Mesenteric fat pad (tissue), 1 donor: ENCODE data around the gene SLC25A1. TPM values are rescaled to one million over a fixed set of nuclear protein-coding genes. Genes with fewer than 3 reads are reported as not detected.
"Not testable (repeated sequence)": the region's sequence is repeated elsewhere in the genome, so short reads cannot be mapped to it uniquely, and the experiment has no call there.

ENCODE experiments used
- DNase-seq: peaks from one replicate; pipeline ENCODE4 v3.0.0-alpha.2; 2020; ENCODE audit warnings: low spot score
- total RNA-seq: library from RNA; stranded (reverse); fragmentation: NEBNext Ultra II Directional; extraction: Animal tissue kit (Norgen Biotek cat#: 25700); gene quantifications from one replicate; pipeline ENCODE4 v1.2.1, GENCODE V29; 2021
- donor health status: DM: yes; HTN: yes; CAD: no.

SLC25A1 gene
- total RNA-seq, 1 donor from 2014 or later = 171 TPM

GRCh38 chr22:19207401-19207808 lies 28.9 kb upstream of the SLC25A1 start:
- DNase-seq = peak; percentile 43

- DNase-seq = no peak
These were observed 27.8 kb upstream of the SLC25A1 start for GRCh38 chr22:19206287-19206686.

- DNase-seq = no peak
These were observed 26.1 kb upstream of the SLC25A1 start for GRCh38 chr22:19204640-19205039.

DNA sequence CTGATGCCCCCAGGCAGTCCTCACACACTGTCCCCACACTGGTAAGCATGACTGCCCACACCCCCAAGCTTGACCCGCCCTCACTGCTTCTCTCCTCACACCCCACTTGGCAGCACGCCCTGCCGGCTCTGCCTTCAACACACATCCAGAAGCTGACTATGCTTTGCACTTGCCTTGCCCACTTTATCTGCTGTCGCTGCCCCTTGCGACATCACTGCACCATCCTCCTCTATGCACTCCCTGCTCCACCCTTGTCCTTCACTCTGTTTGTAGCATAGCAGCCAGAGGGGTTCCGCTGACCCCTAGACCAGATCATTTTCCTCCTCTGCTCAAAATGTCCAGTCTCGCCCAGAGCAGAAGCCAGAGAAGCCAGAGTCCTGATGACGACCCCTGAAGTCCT lies 25.3 kb upstream of the SLC25A1 start:
- no peak for DNase-seq

DNA sequence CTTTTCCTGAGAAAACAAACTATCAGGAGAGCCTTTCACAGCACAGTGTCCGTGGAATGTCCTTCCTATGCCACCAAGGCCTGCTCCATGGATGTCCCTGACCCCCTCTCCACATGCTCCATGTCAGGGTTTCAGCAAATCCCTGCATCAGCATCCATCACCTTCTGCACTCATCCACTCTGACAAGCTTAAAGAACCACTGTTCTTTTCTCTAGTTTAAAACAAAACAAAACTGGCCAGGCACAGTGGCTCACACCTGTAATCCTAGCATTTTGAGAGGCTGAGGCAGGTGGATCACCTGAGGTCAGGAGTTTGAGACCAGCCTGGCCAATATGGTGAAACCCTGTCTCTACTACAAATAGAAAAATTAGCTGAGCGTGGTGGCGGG lies 24.3 kb upstream of the SLC25A1 start:
- DNase-seq = not testable (repeated sequence)

- no peak for DNase-seq
These were observed 23.6 kb upstream of the SLC25A1 start for GRCh38 chr22:19201869-19202798.

- no peak for DNase-seq
These were observed 22.8 kb upstream of the SLC25A1 start for GRCh38 chr22:19201130-19201868.

GRCh38 chr22:19199479-19199878 lies 20.9 kb upstream of the SLC25A1 start:
- DNase-seq = no peak

DNA sequence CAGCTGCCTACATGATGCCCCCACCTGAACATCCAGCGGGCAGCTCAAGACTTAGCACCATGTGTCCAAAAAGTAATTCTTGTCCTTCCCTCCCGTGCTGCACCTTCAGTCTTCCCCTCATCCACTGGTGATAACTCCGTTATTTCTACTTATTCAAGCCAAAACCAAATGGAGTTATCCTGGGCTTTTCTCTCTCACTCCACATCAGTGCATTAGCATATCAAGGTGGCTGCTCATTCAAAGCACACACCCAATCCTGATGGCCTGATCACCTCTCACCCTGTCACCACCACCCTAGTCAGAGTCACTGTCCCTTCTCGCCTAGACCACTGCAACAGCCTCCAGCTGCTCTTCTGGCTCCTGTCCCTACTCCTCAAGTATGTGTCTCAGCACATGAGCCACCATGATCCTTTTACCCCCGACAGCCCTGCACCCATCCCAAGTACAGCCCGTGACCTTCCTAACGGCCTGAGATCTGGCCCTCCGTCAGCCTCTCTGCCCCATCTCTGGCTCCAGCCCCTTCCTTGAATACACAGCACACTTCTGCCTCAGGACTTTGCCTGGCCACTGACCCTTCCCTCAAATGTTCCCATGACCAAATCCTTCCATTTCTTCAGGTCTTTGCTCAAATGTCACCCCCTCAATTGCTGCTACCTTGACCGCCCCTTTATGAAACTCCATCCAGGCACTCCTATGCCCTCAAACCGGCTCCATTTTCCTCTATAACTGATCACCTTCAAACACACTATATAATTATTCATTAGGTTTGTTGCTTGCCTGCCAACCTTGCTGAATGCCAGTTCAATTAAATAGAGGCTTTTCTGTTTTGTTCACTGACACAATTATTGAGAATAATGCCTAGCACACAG lies 19.7 kb upstream of the SLC25A1 start:
- no peak for DNase-seq

GRCh38 chr22:19196841-19197612 lies 18.5 kb upstream of the SLC25A1 start:
- no peak for DNase-seq

- no peak for DNase-seq
These were observed 17.5 kb upstream of the SLC25A1 start for GRCh38 chr22:19195796-19196731.

DNA sequence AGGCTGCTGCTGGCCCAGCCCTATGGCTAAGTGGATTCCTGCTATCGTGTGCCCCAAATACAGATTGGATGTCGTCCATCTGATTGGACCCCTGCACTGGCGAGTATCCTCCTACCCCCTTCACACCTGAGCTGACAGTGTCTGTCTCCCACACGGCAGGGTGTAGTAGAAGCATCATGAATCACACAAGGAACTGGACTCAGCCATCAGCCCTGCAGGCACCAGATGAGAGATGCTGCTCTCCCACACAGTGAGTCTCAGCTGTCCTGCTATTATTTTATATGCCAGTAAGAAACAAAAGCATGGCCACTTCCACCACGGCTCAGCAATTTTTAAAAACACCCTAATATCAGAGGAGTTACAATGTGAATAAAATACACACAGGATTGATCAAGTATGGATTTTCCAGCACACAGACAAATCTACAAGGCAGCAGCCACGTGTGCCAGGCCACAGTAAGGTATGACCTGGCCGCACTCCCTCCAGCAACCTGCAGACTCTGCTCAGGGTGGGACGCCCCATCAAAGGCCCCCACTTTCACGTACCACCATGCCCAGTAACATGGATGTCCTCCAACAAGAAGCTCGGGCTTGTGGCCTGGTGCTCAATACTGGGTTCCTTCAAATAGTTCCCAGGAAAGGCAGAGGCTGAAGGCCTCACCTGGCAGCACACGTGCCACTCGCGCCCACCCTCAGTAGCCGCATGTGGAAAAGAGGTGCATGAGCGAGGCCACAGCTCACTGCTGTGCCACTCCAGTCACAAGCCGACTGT lies 16.4 kb upstream of the SLC25A1 start:
- DNase-seq = no peak

- no peak for DNase-seq
These were observed 15.3 kb upstream of the SLC25A1 start for GRCh38 chr22:19193879-19194278.

GRCh38 chr22:19187716-19188563 lies 9.4 kb upstream of the SLC25A1 start:
- no peak for DNase-seq

DNA sequence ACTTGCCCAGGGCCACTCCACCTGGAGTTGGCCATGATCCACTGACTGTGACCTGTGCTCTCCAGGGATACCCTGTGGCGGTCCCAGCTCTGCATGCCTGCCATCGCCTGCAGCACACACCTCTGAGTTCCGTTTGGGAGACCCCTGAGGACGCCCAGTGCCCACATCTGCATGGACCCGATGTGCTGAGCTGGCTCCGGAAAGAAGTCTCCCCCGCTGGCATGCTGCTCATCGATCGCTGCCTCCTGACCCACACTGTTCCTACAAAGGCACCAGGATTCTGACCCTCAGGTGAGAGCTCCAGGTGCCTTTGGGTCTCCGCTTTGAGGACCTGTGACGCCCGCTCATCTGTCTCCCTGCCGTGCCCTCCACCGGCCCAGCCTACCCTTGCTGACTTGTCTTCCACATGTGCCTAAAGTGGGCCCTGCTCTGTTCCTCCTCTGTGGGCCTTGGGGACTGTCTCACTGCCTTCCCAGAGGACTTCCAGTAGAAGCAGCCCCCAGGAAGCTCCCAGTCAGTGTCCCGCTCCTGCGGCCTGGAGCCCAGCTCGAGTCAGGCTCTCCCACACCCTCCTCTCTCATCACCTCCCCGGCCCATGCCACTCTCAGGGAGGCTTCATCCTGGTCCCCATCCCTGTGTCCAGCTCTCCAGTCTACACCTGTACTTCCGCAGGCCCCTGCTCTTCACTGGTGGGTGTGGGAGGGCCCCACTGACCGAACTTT lies 5.9 kb upstream of the SLC25A1 start:
- DNase-seq = no peak

DNA sequence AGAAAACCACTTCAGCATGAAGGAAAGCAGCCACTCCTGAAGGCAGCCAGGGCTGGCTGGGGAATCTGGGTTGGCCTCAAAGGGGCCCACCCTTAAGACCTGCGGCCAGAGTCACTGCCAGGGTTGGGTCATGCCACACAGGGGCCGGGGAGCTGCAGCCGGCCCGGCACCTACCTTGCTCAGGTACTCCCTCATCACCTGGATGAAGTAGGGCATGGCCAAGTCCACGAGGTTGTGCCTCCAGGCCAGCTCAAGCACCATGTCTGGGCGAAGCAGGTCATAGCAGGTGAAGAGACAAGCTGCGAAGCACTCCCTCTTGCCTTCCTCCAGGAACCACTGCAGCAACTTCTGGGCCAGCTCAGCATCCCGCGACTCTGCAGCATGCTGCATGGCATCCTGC lies 4.7 kb upstream of the SLC25A1 start:
- DNase-seq = no peak
